ENCODE measurements around the gene PKNOX2. TPM values are rescaled to one million over a fixed set of nuclear protein-coding genes. Genes with fewer than 3 reads are reported as not detected.

The PKNOX2 gene
- total RNA-seq, 1 experiment from 2014 or later = not detected

DNA sequence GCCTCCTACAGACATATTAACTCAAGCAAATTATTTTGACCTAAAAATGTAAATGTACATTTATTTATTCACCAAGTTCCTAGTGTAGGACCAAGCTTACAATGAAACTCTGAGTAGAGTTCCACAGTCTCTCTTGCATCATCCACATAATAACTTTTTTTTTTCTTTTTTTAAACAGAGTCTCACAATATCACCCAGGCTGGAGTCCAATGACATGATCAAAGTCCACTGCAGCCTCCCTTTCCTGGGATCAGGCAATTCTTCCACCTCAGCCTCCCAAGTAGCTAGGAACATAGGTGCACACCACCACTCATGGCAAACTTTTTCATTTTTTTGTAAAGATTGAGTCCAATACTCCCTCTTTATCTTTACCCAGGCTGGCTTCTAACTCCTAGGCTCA lies 303.5 kb downstream of the PKNOX2 start:
- no peaks in the 10 kb centered on the region; the same call in 1 of the 2 replicates for H3K27me3 ChIP-seq (replicated peaks; ENCODE audit: control insufficient read depth, insufficient read depth, low read length)
- H3K4me3 ChIP-seq (ENCODE audit: low read depth, low read length) = no peak overlapping the region
- H3K36me3 Mint-ChIP-seq (ENCODE audit: insufficient read depth, unreplicated experiment) = no peaks in the 10 kb centered on the region
- no peaks in the 10 kb centered on the region for H3K4me1 ChIP-seq
- ChIA-PET CTCF (interaction anchor here (0.7 kb wide), 1 partner anchor 473 kb away, joined by 3 read pairs; no protein-coding TSS in a partner anchor), POLR2A (no interaction called here)
- intact Hi-C loops (cut with micrococcal nuclease; ENCODE audit: unreplicated experiment) = no loop called here
- no peak overlapping the region for H3K4me3 Mint-ChIP-seq (ENCODE audit: unreplicated experiment)
- TF ChIP-seq, protein P1, sequence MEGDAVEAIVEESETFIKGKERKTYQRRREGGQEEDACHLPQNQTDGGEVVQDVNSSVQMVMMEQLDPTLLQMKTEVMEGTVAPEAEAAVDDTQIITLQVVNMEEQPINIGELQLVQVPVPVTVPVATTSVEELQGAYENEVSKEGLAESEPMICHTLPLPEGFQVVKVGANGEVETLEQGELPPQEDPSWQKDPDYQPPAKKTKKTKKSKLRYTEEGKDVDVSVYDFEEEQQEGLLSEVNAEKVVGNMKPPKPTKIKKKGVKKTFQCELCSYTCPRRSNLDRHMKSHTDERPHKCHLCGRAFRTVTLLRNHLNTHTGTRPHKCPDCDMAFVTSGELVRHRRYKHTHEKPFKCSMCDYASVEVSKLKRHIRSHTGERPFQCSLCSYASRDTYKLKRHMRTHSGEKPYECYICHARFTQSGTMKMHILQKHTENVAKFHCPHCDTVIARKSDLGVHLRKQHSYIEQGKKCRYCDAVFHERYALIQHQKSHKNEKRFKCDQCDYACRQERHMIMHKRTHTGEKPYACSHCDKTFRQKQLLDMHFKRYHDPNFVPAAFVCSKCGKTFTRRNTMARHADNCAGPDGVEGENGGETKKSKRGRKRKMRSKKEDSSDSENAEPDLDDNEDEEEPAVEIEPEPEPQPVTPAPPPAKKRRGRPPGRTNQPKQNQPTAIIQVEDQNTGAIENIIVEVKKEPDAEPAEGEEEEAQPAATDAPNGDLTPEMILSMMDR (IDR thresholded peaks at IDR 0.05; ENCODE audit: insufficient read depth in 1 of 2, low read depth in 1 of 2, low read length in 1 of 2, severe bottlenecking in 1 of 2, unreplicated experiment in 1 of 2) = no peak
- no peaks in the 10 kb centered on the region for H3K4me1 Mint-ChIP-seq (ENCODE audit: low read depth, unreplicated experiment)
- no peaks in the 10 kb centered on the region for H3K9me3 ChIP-seq
- no TSS peak for BruUV-seq (replicated peaks)
- H3K27ac Mint-ChIP-seq (ENCODE audit: unreplicated experiment) = no peak overlapping the region
- no peak for DNase-seq
- peaks cover 28% of the 10 kb centered on the region for H3K27me3 Mint-ChIP-seq (ENCODE audit: insufficient read depth, unreplicated experiment)
- H3K9me3 Mint-ChIP-seq (ENCODE audit: unreplicated experiment) = no peaks in the 10 kb centered on the region
- no peaks in the 10 kb centered on the region for H3K36me3 ChIP-seq (ENCODE audit: control insufficient read depth, insufficient read depth, low read length)

DNA sequence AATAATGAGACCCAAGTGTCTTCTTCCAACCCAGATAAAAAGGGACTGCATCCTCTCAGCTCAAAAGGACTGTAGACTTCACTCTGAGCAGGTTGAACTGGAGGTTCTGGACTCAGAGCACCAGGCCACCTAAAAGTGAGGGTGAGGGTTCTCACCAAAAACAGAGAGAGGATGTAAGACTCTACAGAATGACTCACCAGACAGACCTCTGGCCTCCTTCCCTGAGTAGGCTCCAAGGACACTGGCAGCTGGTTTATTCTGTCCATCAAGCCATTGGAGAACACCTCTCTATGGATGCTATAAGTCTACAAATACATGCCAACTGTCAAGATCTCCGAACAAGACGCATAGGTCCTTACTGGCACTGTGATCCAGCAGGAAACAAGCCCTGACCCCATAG lies 304.3 kb downstream of the PKNOX2 start:
- POLR2A ChIA-PET = no interaction called here
- no peak overlapping the region for H3K4me3 Mint-ChIP-seq (ENCODE audit: unreplicated experiment)
- H3K36me3 Mint-ChIP-seq (ENCODE audit: insufficient read depth, unreplicated experiment) = no peaks in the 10 kb centered on the region

DNA sequence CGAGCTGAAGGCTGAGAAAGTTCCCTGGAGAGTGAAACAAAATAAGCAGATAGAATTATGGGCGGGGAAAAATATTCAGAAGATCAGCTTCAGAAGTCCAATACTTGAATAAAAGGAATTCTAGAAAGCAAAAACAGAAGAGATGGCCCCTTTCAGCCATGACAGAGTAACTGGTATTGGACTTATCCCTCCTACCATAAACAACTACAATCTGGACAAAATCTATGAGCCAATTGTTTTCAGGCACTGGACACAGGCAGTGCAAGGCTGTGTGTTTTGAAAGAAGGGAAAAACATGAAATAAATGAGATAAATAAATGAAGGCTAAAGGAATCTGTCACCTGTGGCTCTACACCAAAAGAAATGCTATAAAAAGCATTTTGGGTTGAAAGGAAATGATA lies 305.8 kb downstream of the PKNOX2 start:
- Mint-ChIP-seq H3K27ac (ENCODE audit: unreplicated experiment) (no peak overlapping the region), H3K9me3 (ENCODE audit: unreplicated experiment) (no peaks in the 10 kb centered on the region), H3K4me1 (ENCODE audit: low read depth, unreplicated experiment) (no peaks in the 10 kb centered on the region), H3K4me3 (ENCODE audit: unreplicated experiment) (no peak overlapping the region), H3K27me3 (ENCODE audit: insufficient read depth, unreplicated experiment) (peaks cover 25% of the 10 kb centered on the region), H3K36me3 (ENCODE audit: insufficient read depth, unreplicated experiment) (no peaks in the 10 kb centered on the region)
- H3K36me3 ChIP-seq (ENCODE audit: control insufficient read depth, insufficient read depth, low read length) = no peaks in the 10 kb centered on the region
- H3K4me3 ChIP-seq (ENCODE audit: low read depth, low read length) = no peak overlapping the region
- BruUV-seq (replicated peaks) = no TSS peak
- ChIA-PET CTCF (no interaction called here), POLR2A (no interaction called here)
- TF ChIP-seq, protein P1 (IDR thresholded peaks at IDR 0.05; ENCODE audit: insufficient read depth in 1 of 2, low read depth in 1 of 2, low read length in 1 of 2, severe bottlenecking in 1 of 2, unreplicated experiment in 1 of 2) = no peak
- H3K27me3 ChIP-seq (replicated peaks; ENCODE audit: control insufficient read depth, insufficient read depth, low read length) = no peaks in the 10 kb centered on the region; the same call in 1 of the 2 replicates
- intact Hi-C loops (cut with micrococcal nuclease; ENCODE audit: unreplicated experiment) = no loop called here
- H3K4me1 ChIP-seq = no peaks in the 10 kb centered on the region
- no peaks in the 10 kb centered on the region for H3K9me3 ChIP-seq
- no peak for DNase-seq

More for the DNA sequence above, 304.3 kb downstream of the PKNOX2 start:
- Histone ChIP-seq H3K27me3 (replicated peaks; ENCODE audit: control insufficient read depth, insufficient read depth, low read length) (no peaks in the 10 kb centered on the region; the same call in 1 of the 2 replicates), H3K4me3 (ENCODE audit: low read depth, low read length) (no peak overlapping the region), H3K9me3 (no peaks in the 10 kb centered on the region), H3K36me3 (ENCODE audit: control insufficient read depth, insufficient read depth, low read length) (no peaks in the 10 kb centered on the region), H3K4me1 (no peaks in the 10 kb centered on the region)
- Mint-ChIP-seq H3K27ac (ENCODE audit: unreplicated experiment) (no peak overlapping the region), H3K4me1 (ENCODE audit: low read depth, unreplicated experiment) (no peaks in the 10 kb centered on the region), H3K27me3 (ENCODE audit: insufficient read depth, unreplicated experiment) (peaks cover 29% of the 10 kb centered on the region), H3K9me3 (ENCODE audit: unreplicated experiment) (no peaks in the 10 kb centered on the region)
- intact Hi-C loops (cut with micrococcal nuclease; ENCODE audit: unreplicated experiment) = no loop called here
- no peak for DNase-seq
- no TSS peak for BruUV-seq (replicated peaks)
- TF ChIP-seq, protein P1 (IDR thresholded peaks at IDR 0.05; ENCODE audit: insufficient read depth in 1 of 2, low read depth in 1 of 2, low read length in 1 of 2, severe bottlenecking in 1 of 2, unreplicated experiment in 1 of 2) = no peak
- CTCF ChIA-PET = interaction anchor here (0.6 kb wide), 1 partner anchor 40 kb away, joined by 3 read pairs; no protein-coding TSS in a partner anchor

All from Caco-2 (cell line).